NOMO-1 (cell line): ENCODE results near the gene DTNB.
"Not testable (repeated sequence)": the region's sequence is repeated elsewhere in the genome, so short reads cannot be mapped to it uniquely, and the experiment has no call there.

Experiments
- DNase-seq, 2 experiments: peaks; one replicate each; lab custom pipeline; 2025; ENCODE audit not compliant: unreplicated experiment in 2 of 2; lab: John Stamatoyannopoulos, UW

Gene DTNB

GRCh38 chr2:25684577-25685473, 11.4 kb upstream of the DTNB start:
- no peak for DNase-seq

GRCh38 chr2:25682082-25682481, 8.7 kb upstream of the DTNB start:
- no peak for DNase-seq

- no peak for DNase-seq
Observed at GRCh38 chr2:25677877-25678276, 4.5 kb upstream of the DTNB start.

- peak in 1 of 2 experiments; percentile 54 for DNase-seq
Observed at GRCh38 chr2:25674077-25674362, 643 bp upstream of the DTNB start.

GRCh38 chr2:25672494-25673299, 680 bp downstream of the DTNB start:
- peak; percentile 31 to 39 for DNase-seq

GRCh38 chr2:25671622-25672021, 1.8 kb downstream of the DTNB start:
- DNase-seq = no peak

- no peak for DNase-seq
Observed at GRCh38 chr2:25669520-25669919, 3.9 kb downstream of the DTNB start.

- no peak for DNase-seq
Observed at GRCh38 chr2:25666218-25666617, 7.2 kb downstream of the DTNB start.

- DNase-seq = not testable (repeated sequence)
Observed at GRCh38 chr2:25665429-25665828, 7.9 kb downstream of the DTNB start.

GRCh38 chr2:25664965-25665307, 8.4 kb downstream of the DTNB start:
- no peak for DNase-seq

GRCh38 chr2:25664183-25664964, 9.0 kb downstream of the DTNB start:
- peak; percentile 27 to 30 for DNase-seq

- DNase-seq = no peak
Observed at GRCh38 chr2:25655316-25655715, 18.1 kb downstream of the DTNB start.

- DNase-seq = no peak
Observed at GRCh38 chr2:25654801-25655200, 18.6 kb downstream of the DTNB start.

GRCh38 chr2:25651782-25652455, 21.5 kb downstream of the DTNB start:
- DNase-seq = no peak

GRCh38 chr2:25651066-25651465, 22.3 kb downstream of the DTNB start:
- no peak for DNase-seq

GRCh38 chr2:25650256-25650655, 23.1 kb downstream of the DTNB start:
- DNase-seq = no peak

GRCh38 chr2:25649786-25650185, 23.6 kb downstream of the DTNB start:
- DNase-seq = no peak

GRCh38 chr2:25642298-25642697, 31.1 kb downstream of the DTNB start:
- DNase-seq = no peak

- DNase-seq = no peak
Observed at GRCh38 chr2:25639696-25640095, 33.7 kb downstream of the DTNB start.

- no peak for DNase-seq
Observed at GRCh38 chr2:25639131-25639530, 34.2 kb downstream of the DTNB start.

- no peak for DNase-seq
Observed at GRCh38 chr2:25635797-25636196, 37.6 kb downstream of the DTNB start.
